ENCODE measurements around the gene TMEM184B. TPM values are rescaled to one million over a fixed set of nuclear protein-coding genes. Genes with fewer than 3 reads are reported as not detected.

The TMEM184B gene
- total and polyA plus RNA-seq, 10 of the 15 experiments (the other 5 are each of a cell fraction or from before 2014, with no cell fraction given) = 0.56 to 22.4 (median 7.9) TPM

DNA sequence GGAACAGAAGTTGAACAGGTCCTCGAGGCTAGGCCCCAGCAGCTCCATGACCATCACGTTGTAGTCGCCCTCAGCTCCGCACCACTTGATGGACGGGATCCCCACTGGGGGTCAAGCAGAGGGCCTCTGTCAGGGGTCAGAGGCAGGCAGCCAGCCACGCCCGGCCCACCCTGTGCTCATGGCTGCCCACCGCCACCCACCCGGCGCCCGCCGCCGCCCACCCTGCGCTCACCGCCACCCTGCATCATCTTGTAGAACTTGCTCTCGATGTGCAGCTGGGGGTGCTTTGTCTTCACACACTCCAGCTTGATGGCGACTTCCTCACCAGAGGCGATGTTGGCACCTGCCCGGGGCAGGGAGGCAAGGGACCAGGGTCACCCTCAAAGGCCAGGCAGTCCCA, 30.1 kb upstream of the TMEM184B start:
- intact Hi-C loops (cut with micrococcal nuclease; ENCODE audit: unreplicated experiment) (no loop called here), in situ Hi-C loops (cut with MboI) (no loop called here)
- H3K9ac ChIP-seq (ENCODE audit: control insufficient read depth, insufficient read depth, low read length) = no peak overlapping the region
- H3K4me1 ChIP-seq (ENCODE audit: control insufficient read depth, insufficient read depth, low read length) = peaks cover 36% of the 10 kb centered on the region
- ChIA-PET CTCF (interaction anchor here (1.1 kb wide), 1 partner anchor 271 kb away, joined by 3 read pairs; no protein-coding TSS in a partner anchor), RAD21 (ENCODE audit: unreplicated experiment) (no interaction called here), SMC1A (ENCODE audit: uncharacterized antibody, unreplicated experiment) (no interaction called here), POLR2A (no interaction called here)
- no peak overlapping the region for H2AFZ ChIP-seq (ENCODE audit: control insufficient read depth, low read depth, low read length)
- no peak overlapping the region for H3K27ac ChIP-seq (ENCODE audit: control insufficient read depth, insufficient read depth)
- peaks cover 29% of the 10 kb centered on the region for H3K79me2 ChIP-seq (ENCODE audit: control insufficient read depth, insufficient read depth, low read length)
- H3K9me3 ChIP-seq (replicated peaks; ENCODE audit: control insufficient read depth, insufficient read depth, low read length) = no peaks in the 10 kb centered on the region
- no peak overlapping the region for H3K4me3 ChIP-seq
- DNase-seq (ENCODE audit: low read depth, low spot score) (no peak), ATAC-seq (no peak), FAIRE-seq (no peak)
- BruUV-seq (replicated peaks) = no TSS peak
- peaks cover 28 to 40% of the 10 kb centered on the region in 2 experiments for H3K36me3 ChIP-seq (ENCODE audit: control insufficient read depth in 2 of 2, insufficient read depth in 2 of 2, low read length in 1 of 2)
- no peaks in the 10 kb centered on the region for H3K27me3 ChIP-seq (replicated peaks in 1 of 2; ENCODE audit: control insufficient read depth in 2 of 2, insufficient read depth in 2 of 2, low read length in 1 of 2)
- no peak overlapping the region for H3K4me2 ChIP-seq (ENCODE audit: control insufficient read depth, insufficient read depth)
- WGBS (ENCODE audit: insufficient coverage, insufficient replicate concordance, low lambda C conversion rate, missing lambda C conversion rate) = 97% methylated on average over 12 of the region's 19 CpGs
- no peaks in the 10 kb centered on the region for H4K20me1 ChIP-seq (ENCODE audit: control insufficient read depth, insufficient read depth)
- TF ChIP-seq CREB1 (IDR thresholded peaks at IDR 0.05; ENCODE audit: low read depth) (no peak), ZNF622 (IDR thresholded peaks at IDR 0.05) (no peak), POLR2AphosphoS5 (IDR thresholded peaks at IDR 0.05; ENCODE audit: low read length) (no peak), EED (IDR thresholded peaks at IDR 0.05; ENCODE audit: low read depth) (no peak), ZNF274 (IDR thresholded peaks at IDR 0.05; ENCODE audit: insufficient read depth, insufficient read length) (no peak), ZBED1 (IDR thresholded peaks at IDR 0.05; ENCODE audit: borderline replicate concordance) (no peak), HDAC2 (IDR thresholded peaks at IDR 0.05) (no peak), MYB (IDR thresholded peaks at IDR 0.05; ENCODE audit: borderline replicate concordance, low read depth, low read length) (no peak), SREBF1 (IDR thresholded peaks at IDR 0.05; ENCODE audit: low read length) (no peak), TARDBP (IDR thresholded peaks at IDR 0.05; ENCODE audit: borderline replicate concordance) (no peak), ZSCAN29 (IDR thresholded peaks at IDR 0.05) (no peak)
- TF ChIP-seq, protein P1, sequence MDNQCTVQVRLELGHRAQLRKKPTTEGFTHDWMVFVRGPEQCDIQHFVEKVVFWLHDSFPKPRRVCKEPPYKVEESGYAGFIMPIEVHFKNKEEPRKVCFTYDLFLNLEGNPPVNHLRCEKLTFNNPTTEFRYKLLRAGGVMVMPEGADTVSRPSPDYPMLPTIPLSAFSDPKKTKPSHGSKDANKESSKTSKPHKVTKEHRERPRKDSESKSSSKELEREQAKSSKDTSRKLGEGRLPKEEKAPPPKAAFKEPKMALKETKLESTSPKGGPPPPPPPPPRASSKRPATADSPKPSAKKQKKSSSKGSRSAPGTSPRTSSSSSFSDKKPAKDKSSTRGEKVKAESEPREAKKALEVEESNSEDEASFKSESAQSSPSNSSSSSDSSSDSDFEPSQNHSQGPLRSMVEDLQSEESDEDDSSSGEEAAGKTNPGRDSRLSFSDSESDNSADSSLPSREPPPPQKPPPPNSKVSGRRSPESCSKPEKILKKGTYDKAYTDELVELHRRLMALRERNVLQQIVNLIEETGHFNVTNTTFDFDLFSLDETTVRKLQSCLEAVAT (IDR thresholded peaks at IDR 0.05) = no peak
- TF ChIP-seq, protein P2, sequence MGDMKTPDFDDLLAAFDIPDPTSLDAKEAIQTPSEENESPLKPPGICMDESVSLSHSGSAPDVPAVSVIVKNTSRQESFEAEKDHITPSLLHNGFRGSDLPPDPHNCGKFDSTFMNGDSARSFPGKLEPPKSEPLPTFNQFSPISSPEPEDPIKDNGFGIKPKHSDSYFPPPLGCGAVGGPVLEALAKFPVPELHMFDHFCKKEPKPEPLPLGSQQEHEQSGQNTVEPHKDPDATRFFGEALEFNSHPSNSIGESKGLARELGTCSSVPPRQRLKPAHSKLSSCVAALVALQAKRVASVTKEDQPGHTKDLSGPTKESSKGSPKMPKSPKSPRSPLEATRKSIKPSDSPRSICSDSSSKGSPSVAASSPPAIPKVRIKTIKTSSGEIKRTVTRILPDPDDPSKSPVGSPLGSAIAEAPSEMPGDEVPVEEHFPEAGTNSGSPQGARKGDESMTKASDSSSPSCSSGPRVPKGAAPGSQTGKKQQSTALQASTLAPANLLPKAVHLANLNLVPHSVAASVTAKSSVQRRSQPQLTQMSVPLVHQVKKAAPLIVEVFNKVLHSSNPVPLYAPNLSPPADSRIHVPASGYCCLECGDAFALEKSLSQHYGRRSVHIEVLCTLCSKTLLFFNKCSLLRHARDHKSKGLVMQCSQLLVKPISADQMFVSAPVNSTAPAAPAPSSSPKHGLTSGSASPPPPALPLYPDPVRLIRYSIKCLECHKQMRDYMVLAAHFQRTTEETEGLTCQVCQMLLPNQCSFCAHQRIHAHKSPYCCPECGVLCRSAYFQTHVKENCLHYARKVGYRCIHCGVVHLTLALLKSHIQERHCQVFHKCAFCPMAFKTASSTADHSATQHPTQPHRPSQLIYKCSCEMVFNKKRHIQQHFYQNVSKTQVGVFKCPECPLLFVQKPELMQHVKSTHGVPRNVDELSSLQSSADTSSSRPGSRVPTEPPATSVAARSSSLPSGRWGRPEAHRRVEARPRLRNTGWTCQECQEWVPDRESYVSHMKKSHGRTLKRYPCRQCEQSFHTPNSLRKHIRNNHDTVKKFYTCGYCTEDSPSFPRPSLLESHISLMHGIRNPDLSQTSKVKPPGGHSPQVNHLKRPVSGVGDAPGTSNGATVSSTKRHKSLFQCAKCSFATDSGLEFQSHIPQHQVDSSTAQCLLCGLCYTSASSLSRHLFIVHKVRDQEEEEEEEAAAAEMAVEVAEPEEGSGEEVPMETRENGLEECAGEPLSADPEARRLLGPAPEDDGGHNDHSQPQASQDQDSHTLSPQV (IDR thresholded peaks at IDR 0.05) = no peak
- TF ChIP-seq, protein P3, sequence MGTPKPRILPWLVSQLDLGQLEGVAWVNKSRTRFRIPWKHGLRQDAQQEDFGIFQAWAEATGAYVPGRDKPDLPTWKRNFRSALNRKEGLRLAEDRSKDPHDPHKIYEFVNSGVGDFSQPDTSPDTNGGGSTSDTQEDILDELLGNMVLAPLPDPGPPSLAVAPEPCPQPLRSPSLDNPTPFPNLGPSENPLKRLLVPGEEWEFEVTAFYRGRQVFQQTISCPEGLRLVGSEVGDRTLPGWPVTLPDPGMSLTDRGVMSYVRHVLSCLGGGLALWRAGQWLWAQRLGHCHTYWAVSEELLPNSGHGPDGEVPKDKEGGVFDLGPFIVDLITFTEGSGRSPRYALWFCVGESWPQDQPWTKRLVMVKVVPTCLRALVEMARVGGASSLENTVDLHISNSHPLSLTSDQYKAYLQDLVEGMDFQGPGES (IDR thresholded peaks at IDR 0.05) = no peak
- TF ChIP-seq, protein P4, sequence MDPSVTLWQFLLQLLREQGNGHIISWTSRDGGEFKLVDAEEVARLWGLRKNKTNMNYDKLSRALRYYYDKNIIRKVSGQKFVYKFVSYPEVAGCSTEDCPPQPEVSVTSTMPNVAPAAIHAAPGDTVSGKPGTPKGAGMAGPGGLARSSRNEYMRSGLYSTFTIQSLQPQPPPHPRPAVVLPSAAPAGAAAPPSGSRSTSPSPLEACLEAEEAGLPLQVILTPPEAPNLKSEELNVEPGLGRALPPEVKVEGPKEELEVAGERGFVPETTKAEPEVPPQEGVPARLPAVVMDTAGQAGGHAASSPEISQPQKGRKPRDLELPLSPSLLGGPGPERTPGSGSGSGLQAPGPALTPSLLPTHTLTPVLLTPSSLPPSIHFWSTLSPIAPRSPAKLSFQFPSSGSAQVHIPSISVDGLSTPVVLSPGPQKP (IDR thresholded peaks at IDR 0.05; ENCODE audit: low read depth, low read length) = no peak

Data from GM12878 (cell line).